Prostate gland (tissue), 2 donors: Measurements from ENCODE around the gene CUTA. TPM values are rescaled to one million over a fixed set of nuclear protein-coding genes. Genes with fewer than 3 reads are reported as not detected.

Experiments
- DNase-seq: peaks from one replicate; pipeline ENCODE4 v3.0.0-alpha.2; 2019; ENCODE audit warnings: low spot score
- H3K27ac ChIP-seq, 2 donors: fragments of 200-600 bp; sonication (generic); 2 replicates each; pipeline ENCODE4 v1.5.1; 2017 to 2019
- H3K27me3 ChIP-seq: fragments of 200-600 bp; sonication (generic); replicated peaks from 2 replicates; pipeline ENCODE4 v1.5.1; 2019; ENCODE audit not compliant: insufficient read depth
- H3K36me3 ChIP-seq, 2 donors: fragments of 200-600 bp; sonication (generic); 1 replicate in 1 of 2; 2 replicates in 1 of 2; pipeline versions ENCODE4 v1.5.1 to v1.8.1; 2017 to 2019
- H3K4me1 ChIP-seq: fragments of 200-600 bp; sonication (generic); replicated peaks from 2 replicates; pipeline ENCODE4 v1.5.1; 2019
- H3K4me3 ChIP-seq, 2 donors: fragments of 200-600 bp; sonication (generic); 2 replicates each; pipeline ENCODE4 v1.5.1; 2017 to 2019
- H3K9me3 ChIP-seq: fragments of 200-600 bp; sonication (generic); 2 replicates; pipeline ENCODE4 v1.5.1; 2017
- POLR2A ChIP-seq: fragments of 450-650 bp; IDR thresholded peaks from one replicate; pipeline ENCODE4 v1.6.1; 2016; ENCODE audit warnings: antibody characterized with exemption, mild to moderate bottlenecking
- POLR2AphosphoS5 ChIP-seq: sonication (generic); formaldehyde crosslinking; IDR thresholded peaks from one replicate; pipeline ENCODE4 v1.6.1; 2017; ENCODE audit warnings: antibody characterized with exemption
- WGBS: methylation state at CpG from one replicate; pipeline ENCODE4 v1.1.5; 2018; 5-methylcytosine and 5-hydroxymethylcytosine counted together
- intact Hi-C: fragments of 100-400 bp; cut with DNase I; formaldehyde crosslinking; loops from one replicate; pipeline ENCODE4 v1.14.2; 2022
- total RNA-seq, 2 donors: library from RNA; depleted of rRNA; stranded (reverse); fragments of >200 nt; gene quantifications; one replicate each; pipeline ENCODE4 v1.1.0, GENCODE V29; 2016
- TF ChIP-seq, protein P1 (sequence below), 4 experiments: fragments of 200-600 bp in 2 of 4; fragments of 450-650 bp in 2 of 4; sonication (generic) in 2 of 4; IDR thresholded peaks; 1 replicate in 3 of 4; 2 replicates in 1 of 4; pipeline ENCODE4 v1.5.1; 2016 to 2019; ENCODE audit warnings: antibody characterized with exemption in 4 of 4, mild to moderate bottlenecking in 2 of 4, moderate library complexity in 2 of 4

CUTA gene
- total RNA-seq, 2 donors from 2014 or later, result 189 to 260 TPM

DNA sequence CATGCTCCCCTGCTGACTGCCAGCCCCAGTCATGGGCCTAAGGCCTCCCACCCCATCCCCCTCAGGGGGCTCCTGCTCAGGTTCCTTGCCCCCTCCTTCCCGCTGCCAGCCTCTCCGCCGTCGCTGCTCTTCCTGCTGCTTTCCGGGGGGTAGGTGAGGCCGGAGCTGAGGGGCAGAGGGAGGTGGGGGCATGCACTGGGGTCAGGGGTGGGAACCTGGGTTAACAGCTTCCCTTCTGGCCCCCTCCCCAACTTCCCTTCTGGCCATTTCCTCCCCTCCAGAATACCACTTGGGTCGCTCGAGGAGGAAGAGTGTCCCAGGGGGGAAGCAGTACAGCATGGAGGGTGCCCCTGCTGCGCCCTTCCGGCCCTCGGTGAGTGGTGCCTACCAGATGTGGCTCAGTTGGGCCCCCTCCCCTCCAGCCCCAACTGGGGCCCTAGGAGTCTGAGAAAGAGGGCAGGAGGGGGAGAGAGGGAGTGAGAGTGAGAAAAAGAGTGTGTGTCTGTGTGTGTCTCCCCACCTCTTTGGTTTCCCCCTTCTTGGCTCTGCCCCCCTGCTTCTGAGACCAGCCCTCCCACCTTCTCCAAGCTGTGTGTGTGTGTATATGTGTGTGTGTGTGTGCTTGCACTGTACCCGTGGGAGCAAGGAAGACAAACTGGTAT, 14.1 kb upstream of the CUTA start:
- WGBS, result 65% methylated on average over 12 of the region's 12 CpGs
- TF ChIP-seq, protein P1, sequence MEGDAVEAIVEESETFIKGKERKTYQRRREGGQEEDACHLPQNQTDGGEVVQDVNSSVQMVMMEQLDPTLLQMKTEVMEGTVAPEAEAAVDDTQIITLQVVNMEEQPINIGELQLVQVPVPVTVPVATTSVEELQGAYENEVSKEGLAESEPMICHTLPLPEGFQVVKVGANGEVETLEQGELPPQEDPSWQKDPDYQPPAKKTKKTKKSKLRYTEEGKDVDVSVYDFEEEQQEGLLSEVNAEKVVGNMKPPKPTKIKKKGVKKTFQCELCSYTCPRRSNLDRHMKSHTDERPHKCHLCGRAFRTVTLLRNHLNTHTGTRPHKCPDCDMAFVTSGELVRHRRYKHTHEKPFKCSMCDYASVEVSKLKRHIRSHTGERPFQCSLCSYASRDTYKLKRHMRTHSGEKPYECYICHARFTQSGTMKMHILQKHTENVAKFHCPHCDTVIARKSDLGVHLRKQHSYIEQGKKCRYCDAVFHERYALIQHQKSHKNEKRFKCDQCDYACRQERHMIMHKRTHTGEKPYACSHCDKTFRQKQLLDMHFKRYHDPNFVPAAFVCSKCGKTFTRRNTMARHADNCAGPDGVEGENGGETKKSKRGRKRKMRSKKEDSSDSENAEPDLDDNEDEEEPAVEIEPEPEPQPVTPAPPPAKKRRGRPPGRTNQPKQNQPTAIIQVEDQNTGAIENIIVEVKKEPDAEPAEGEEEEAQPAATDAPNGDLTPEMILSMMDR (IDR thresholded peaks at IDR 0.05), result no peak
- TF ChIP-seq POLR2AphosphoS5 (no peak), POLR2A (no peak)
- H3K4me3 ChIP-seq, result no peak overlapping the region
- H3K36me3 ChIP-seq, result no peaks in the 10 kb centered on the region
- no peaks in the 10 kb centered on the region for H3K27me3 ChIP-seq
- DNase-seq, result no peak
- intact Hi-C loops, result loop anchor here (10.0 kb wide), 1 partner anchor 143 kb away; no protein-coding TSS in a partner anchor
- H3K27ac ChIP-seq, result no peak overlapping the region
- no peaks in the 10 kb centered on the region for H3K9me3 ChIP-seq
- no peaks in the 10 kb centered on the region for H3K4me1 ChIP-seq

DNA sequence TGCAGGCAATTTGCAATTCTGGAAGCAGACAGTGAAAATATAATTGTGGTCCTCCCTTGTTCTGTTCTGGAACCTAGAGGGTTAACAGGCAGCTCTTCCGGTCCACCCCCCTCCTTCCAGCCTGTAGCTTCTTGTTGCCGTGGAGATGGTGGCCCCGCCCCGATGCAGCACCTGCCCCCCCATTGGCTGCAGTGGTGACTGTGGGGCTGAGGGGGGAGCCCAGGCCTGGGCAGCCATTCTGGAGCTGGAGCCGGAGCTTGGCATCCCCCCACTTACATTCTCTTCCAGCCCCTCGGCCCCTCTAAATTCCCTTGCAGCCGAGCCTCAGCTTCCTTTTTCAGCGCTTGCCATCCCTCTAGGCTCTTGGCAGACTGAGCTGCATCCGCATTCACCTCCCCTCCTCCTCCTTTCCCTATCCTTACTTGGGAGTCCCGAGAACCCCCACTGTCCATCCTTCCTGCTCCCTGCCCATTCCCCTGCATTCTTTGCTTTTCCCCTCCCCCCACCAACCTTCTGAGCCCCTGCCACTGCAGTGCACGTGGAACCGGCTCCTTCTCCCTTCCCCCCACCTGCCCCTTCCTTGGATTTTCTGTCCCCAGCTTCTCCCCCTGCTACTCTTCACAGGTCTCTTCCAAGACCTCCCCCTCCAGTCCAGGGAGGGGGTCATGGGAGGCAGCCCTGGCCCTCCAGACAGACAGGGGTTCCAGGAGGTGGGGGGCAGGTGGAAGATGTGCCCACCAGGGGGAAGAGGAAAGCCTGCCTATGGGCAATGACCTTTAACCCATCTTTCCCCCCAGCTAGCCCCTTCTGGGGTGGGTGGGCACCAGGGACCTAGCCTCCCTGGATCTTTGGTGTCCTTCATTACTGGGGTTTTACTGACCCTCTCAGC, 13.3 kb upstream of the CUTA start:
- no peaks in the 10 kb centered on the region for H3K27me3 ChIP-seq
- peak; percentile 18 for TF ChIP-seq POLR2AphosphoS5
- TF ChIP-seq, protein P1 (IDR thresholded peaks at IDR 0.05), result no peak
- intact Hi-C loops, result loop anchor here (10.0 kb wide), 1 partner anchor 144 kb away; no protein-coding TSS in a partner anchor
- DNase-seq, result peak; percentile 26
- no peak overlapping the region for H3K27ac ChIP-seq
- WGBS, result 5% methylated on average over 10 of the region's 12 CpGs
- H3K4me3 ChIP-seq, result no peak overlapping the region
- H3K4me1 ChIP-seq, result no peaks in the 10 kb centered on the region
- no peaks in the 10 kb centered on the region for H3K9me3 ChIP-seq
- no peaks in the 10 kb centered on the region for H3K36me3 ChIP-seq

DNA sequence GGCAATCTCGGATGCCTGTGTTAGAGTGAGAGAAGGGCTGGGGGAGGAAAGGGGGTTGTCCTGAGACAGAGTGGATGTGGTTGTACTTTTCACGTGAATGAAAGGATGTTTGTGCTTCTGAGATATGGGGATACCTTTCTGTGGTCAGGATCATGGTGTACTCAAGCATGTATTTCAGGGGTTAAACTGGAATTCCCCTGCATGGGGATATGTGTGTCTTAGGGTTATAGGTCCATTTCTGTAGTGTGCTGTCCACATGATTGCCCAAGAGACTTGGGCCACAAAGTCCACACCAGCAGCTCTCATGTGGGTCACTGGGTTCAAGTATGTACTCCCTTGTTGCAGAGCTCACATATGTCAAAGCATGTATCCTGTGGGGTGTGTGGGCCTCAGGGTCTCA, 12.4 kb upstream of the CUTA start:
- H3K4me3 ChIP-seq, result no peak overlapping the region
- intact Hi-C loops, result loop anchor here (10.0 kb wide), 1 partner anchor 144 kb away; no protein-coding TSS in a partner anchor
- no peaks in the 10 kb centered on the region for H3K4me1 ChIP-seq
- no peaks in the 10 kb centered on the region for H3K9me3 ChIP-seq
- no peak for DNase-seq
- TF ChIP-seq, protein P1 (IDR thresholded peaks at IDR 0.05), result no peak
- TF ChIP-seq POLR2A, result no peak
- TF ChIP-seq POLR2AphosphoS5, result no peak
- 52% methylated on average over 2 of the region's 2 CpGs for WGBS
- H3K27me3 ChIP-seq, result no peaks in the 10 kb centered on the region
- no peaks in the 10 kb centered on the region for H3K36me3 ChIP-seq
- H3K27ac ChIP-seq, result no peak overlapping the region

DNA sequence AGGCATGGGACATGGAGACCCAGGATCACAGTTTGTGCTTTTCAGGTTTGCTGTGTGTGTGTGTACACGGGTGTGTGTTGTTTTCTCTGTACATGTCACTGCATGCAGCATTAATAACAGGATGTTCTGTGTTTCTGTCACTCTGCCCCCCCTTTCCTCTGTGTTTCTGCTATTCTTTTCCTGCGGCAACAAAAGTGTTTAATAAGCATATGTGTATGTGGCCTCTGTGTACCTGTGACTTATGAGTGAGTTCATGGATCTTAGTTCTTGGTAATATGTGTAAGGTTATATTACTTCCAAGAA, 11.8 kb upstream of the CUTA start:
- intact Hi-C loops, result loop anchor here (5.0 to 10.0 kb wide), 2 partner anchors 37 to 145 kb away; partner anchors contain the start of gene KIFC1
- no peak overlapping the region for H3K4me3 ChIP-seq
- 16% methylated on average over 2 of the region's 2 CpGs for WGBS
- H3K27me3 ChIP-seq, result no peaks in the 10 kb centered on the region
- TF ChIP-seq, protein P1 (IDR thresholded peaks at IDR 0.05), result no peak
- peak; percentile 8 for TF ChIP-seq POLR2AphosphoS5
- no peaks in the 10 kb centered on the region for H3K36me3 ChIP-seq
- H3K9me3 ChIP-seq, result no peaks in the 10 kb centered on the region
- H3K4me1 ChIP-seq, result peaks cover 4% of the 10 kb centered on the region
- DNase-seq, result no peak
- peak overlapping the region in 1 of 2 donors; percentile 75 for H3K27ac ChIP-seq
